ENCODE data around the gene ZNF628. TPM values are rescaled to one million over a fixed set of nuclear protein-coding genes. Genes with fewer than 3 reads are reported as not detected.
A peak's percentile ranks its signal among the peaks of the same experiment; 100 is the strongest.

Gene ZNF628
- total and polyA plus RNA-seq, 7 donors, result 1.4 to 15.0 (median 2.5) TPM

DNA sequence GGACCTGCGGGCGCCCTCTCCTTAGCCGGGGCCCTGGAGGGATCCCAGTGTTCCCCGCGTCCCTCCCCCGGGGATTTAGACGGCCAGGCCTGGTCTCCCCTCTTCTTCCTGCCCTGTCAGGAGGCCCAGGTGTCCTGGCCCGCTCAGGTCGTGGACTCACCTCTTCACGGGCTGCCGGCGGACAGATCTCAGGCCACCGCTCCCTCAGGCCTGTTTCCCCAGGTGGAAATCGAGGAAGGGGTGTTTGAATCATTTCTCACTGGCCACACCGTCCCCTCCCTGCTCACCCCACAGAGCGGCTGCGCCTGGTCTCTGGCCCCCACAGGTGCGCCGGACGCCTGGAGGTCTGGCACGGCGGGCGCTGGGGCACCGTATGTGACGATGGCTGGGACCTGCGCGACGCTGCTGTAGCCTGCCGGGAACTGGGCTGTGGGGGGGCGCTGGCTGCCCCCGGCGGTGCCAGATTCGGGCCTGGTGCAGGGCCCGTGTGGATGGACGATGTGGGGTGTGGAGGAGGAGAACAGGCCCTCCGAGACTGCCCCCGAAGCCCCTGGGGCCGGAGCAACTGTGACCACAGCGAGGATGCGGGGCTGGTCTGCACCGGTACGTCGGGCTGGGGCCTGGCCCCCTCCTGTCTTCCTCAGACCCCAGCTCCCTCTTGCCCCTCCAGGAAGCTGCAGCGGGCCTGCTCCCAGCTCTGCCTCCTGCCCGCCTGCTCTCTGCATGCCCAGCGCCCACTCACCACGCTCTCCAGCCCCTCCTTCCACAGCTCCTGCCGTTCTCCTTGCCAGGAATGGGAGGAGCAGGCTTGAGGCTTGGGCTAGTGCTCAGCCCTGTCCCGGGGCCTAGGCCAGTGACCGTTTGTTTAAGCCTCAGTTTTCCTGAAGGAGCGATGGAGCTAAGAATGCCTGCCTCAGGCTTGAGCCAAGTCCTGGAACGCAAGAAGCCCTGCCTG lies 14.3 kb downstream of the ZNF628 start:
- 75 to 80% methylated on average over 52 of the region's 52 CpGs for WGBS, 2 donors
- no peaks in the 10 kb centered on the region for H3K9me3 ChIP-seq

GRCh38 chr19:55491546-55492360 lies 15.3 kb downstream of the ZNF628 start:
- Histone ChIP-seq H3K9me3 (no peaks in the 10 kb centered on the region), H3K27me3 (no peaks in the 10 kb centered on the region), H3K27ac (peak overlapping the region; percentile 68 to 99 (median 94)), H3K4me3 (no peak overlapping the region), H3K36me3 (peaks cover 0 to 9% (median 0%) of the 10 kb centered on the region in 4 donors), H3K4me1 (peaks cover 0 to 73% (median 73%) of the 10 kb centered on the region in 4 donors)
- TF ChIP-seq POLR2AphosphoS5 (IDR thresholded peaks at IDR 0.05) (no peak), EP300 (IDR thresholded peaks at IDR 0.05) (no peak), POLR2A (IDR thresholded peaks at IDR 0.05) (no peak)
- TF ChIP-seq, protein P1, sequence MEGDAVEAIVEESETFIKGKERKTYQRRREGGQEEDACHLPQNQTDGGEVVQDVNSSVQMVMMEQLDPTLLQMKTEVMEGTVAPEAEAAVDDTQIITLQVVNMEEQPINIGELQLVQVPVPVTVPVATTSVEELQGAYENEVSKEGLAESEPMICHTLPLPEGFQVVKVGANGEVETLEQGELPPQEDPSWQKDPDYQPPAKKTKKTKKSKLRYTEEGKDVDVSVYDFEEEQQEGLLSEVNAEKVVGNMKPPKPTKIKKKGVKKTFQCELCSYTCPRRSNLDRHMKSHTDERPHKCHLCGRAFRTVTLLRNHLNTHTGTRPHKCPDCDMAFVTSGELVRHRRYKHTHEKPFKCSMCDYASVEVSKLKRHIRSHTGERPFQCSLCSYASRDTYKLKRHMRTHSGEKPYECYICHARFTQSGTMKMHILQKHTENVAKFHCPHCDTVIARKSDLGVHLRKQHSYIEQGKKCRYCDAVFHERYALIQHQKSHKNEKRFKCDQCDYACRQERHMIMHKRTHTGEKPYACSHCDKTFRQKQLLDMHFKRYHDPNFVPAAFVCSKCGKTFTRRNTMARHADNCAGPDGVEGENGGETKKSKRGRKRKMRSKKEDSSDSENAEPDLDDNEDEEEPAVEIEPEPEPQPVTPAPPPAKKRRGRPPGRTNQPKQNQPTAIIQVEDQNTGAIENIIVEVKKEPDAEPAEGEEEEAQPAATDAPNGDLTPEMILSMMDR (IDR thresholded peaks at IDR 0.05), result no peak
- WGBS, 2 donors, result 50 to 73% methylated on average over 24 of the region's 24 CpGs
- peak; percentile 80 for DNase-seq
- intact Hi-C loops (cut with DNase I), result loop anchor here (10.0 kb wide), 1 partner anchor 207 kb away; the partner anchor contains the start of genes BRSK1 and HSPBP1

More for the DNA sequence above, 14.3 kb downstream of the ZNF628 start:
- no peak overlapping the region for H3K4me3 ChIP-seq
- peak; percentile 74 for DNase-seq
- H3K27me3 ChIP-seq, result no peaks in the 10 kb centered on the region
- peak overlapping the region; percentile 68 to 99 (median 94) for H3K27ac ChIP-seq
- peaks cover 0 to 83% (median 82%) of the 10 kb centered on the region in 4 donors for H3K4me1 ChIP-seq
- intact Hi-C loops (cut with DNase I), result loop anchor here (10.0 kb wide), 1 partner anchor 206 kb away; the partner anchor contains the start of genes BRSK1 and HSPBP1
- no peaks in the 10 kb centered on the region for H3K36me3 ChIP-seq
- TF ChIP-seq EP300 (IDR thresholded peaks at IDR 0.05) (no peak), POLR2A (IDR thresholded peaks at IDR 0.05) (no peak), POLR2AphosphoS5 (IDR thresholded peaks at IDR 0.05) (no peak)
- TF ChIP-seq, protein P1 (IDR thresholded peaks at IDR 0.05), result no peak

DNA sequence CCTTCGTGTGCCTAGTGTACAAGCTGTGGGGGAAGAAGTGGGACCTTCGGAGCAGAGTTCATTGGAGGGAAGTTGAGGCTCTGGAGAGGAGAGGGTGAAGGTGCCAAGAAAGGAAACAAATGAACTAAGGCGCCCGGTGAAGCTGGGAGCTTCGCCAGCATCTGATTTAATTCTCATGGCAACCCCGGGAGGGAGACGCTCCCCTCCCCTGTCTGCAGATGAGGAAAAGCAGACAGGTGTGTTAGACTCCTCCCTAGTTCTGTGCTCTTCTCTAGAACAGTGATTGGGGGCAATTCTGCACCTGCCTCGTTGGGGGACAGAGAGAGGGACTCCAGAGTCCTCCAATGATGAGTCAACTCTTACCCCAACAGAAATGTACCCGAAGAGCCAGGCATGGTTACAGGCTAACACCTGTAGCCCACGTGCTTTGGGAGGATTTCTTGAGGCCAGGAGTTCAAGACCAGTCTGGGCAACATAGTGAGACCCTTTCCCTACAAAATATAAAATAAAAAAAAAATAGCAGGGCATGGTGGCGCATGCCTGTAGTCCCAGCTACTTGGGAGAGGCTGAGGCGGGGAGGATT lies 16.0 kb downstream of the ZNF628 start:
- Histone ChIP-seq H3K4me1 (peaks cover 0 to 66% (median 66%) of the 10 kb centered on the region in 4 donors), H3K27ac (peak overlapping the region; percentile 68 to 99 (median 94))

More for the DNA sequence above, 16.0 kb downstream of the ZNF628 start:
- 23 to 52% methylated on average over 12 of the region's 12 CpGs for WGBS, 2 donors
- Histone ChIP-seq H3K36me3 (peaks cover 0 to 10% (median 2%) of the 10 kb centered on the region in 4 donors), H3K4me3 (no peak overlapping the region), H3K27me3 (no peaks in the 10 kb centered on the region), H3K9me3 (no peaks in the 10 kb centered on the region)
- intact Hi-C loops (cut with DNase I), result loop anchor here (10.0 kb wide), 1 partner anchor 208 kb away; the partner anchor contains the start of genes BRSK1 and HSPBP1
- peak in 2 of 4 donors; percentile 13 to 46 for TF ChIP-seq POLR2AphosphoS5 (IDR thresholded peaks at IDR 0.05)
- TF ChIP-seq, protein P1 (IDR thresholded peaks at IDR 0.05), result no peak
- no peak for DNase-seq
